GM21619 (cell line): ENCODE measurements around the gene UTP4.
A peak's percentile ranks its signal among the peaks of the same experiment; 100 is the strongest.

ENCODE experiments used
- ATAC-seq: cut with Tn5 transposase; IDR thresholded peaks from one replicate; pipeline ENCODE4 v1.9.1; 2021; ENCODE audit not compliant: unreplicated experiment

The UTP4 gene

DNA sequence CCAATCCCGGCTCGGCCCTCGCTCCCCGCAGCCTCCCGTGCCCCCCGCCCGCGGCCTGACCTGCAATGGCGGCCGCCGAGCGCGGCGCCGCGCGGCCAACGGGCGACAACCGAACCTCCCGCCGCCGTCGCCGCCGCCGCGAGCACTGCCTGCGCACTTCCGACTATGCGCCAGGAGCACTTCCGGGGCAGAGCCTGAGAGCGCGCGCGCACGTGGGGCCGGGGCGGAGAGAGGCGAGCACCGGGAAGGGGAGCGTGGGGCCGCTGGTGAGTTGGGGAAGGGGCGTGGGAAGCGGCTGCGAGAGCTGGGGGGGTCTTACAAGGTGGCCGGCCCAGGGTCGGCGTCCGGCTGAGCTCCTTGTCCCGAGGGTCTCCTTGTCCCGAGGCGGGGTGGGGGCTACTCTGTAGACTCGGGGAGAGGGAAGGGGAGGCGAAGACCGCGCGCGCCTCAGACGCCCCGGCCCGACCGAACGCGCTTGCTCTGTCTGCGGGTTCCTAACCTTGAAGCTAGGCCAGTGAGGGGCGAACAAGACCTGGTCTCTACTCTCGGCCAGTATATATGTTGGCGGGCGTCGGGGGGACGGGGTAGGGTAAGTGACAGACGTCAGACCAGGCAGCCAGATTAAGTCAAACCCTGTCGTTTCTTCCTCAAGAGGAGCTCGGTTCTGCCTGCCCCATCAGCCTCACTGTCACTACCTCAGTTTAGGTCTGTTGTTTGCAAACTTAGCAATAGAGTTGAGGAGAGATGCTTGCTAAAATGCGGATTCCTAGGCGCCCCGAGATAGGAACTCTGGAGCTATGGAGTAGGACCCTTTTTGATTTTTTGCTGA, at the start of gene UTP4, which contains the start of gene CHTF8:
UTP4 (plus strand) TSS at position 226 of the 829 bp plus-strand sequence. CDS start 811 bp downstream, outside the sequence.
CHTF8 (minus strand) TSS at position 165 of the 829 bp plus-strand sequence. CDS start 11,130 bp downstream, outside the sequence.
- peak; percentile 87 for ATAC-seq

GRCh38 chr16:69083306-69083941, 49.0 kb upstream of the UTP4 start:
- ATAC-seq, result no peak

DNA sequence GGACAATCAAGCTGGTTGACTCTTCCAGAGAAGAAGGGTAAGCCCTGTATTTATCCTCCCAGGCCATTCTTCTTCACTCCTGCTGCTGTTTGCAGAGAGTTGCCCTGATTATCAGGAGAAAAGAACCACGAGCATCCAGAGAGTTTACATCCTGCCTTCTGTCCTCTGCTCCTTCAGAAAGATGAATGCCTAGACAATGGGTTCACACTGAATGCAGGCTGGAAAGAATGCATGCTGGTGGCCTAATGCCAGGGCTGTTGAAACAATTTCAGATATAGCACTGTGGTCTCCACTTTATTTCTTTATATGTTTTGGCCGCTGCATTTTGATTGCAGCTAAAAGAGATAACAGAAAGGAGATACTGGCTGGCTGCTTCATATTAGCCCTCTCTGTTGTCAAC, 48.2 kb upstream of the UTP4 start:
- ATAC-seq, result no peak

- ATAC-seq, result no peak
These were observed 47.3 kb upstream of the UTP4 start for GRCh38 chr16:69085032-69085695.

GRCh38 chr16:69087161-69087581, 45.3 kb upstream of the UTP4 start:
- ATAC-seq, result no peak

- no peak for ATAC-seq
These were observed 43.8 kb upstream of the UTP4 start for GRCh38 chr16:69088684-69089083.

DNA sequence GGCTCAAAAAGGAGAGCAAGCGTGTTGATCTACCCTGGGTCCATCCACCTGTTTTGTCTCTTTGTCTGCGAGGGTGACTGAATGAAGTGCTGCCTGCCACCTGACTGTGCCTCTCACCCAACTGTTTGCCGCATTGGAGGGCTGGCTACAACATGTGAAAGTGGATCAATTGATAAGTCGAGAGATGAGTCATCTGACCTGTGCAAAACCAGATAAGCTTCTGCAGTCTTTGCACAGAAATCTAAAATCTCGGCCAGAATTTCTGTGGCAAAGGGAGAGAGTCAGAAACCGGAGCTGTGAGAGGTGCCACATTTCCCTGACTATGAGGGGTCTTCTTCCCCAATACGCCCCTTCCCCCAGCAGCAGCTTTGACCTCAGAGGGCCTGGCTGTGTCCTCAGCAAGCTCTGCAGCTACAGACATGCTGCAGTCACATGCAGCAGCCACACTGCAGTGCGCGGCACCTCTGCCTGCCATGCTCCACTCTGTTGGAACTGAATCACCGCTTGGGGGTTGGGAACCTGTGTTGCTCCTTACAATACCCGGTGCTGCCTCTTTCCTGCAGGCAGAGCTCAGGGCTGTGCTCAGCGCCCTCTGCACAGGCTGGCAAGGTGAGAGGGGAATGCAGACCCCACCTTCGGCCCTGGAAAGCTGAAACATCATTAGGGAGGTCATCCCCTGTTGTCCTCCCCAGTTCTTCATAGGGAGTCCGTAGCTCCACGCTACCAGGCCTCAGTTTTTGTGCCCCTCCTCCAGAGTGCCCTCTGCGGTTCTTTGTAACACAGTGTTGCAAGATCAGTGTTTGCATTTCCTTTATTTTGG, 43.1 kb upstream of the UTP4 start:
- ATAC-seq, result no peak

DNA sequence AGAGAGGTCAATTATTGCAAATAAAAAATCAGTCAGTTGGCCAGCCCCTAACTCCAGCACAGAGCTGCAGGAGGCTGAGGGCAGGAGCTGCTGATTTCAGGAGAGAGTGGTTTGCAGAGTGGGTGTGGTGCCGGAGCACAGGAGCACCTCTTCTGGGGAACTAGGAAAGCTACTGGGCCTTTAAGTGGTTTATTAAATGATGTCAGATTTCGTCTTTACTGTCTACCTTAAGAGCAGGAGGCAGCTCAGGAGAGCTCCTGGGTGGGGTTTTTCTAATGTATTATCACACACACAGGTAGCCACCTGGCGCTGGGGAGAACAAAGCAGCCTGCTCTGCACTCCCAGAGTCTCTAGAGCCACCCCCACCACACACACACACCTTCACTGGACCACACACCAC, 38.5 kb upstream of the UTP4 start:
- no peak for ATAC-seq

DNA sequence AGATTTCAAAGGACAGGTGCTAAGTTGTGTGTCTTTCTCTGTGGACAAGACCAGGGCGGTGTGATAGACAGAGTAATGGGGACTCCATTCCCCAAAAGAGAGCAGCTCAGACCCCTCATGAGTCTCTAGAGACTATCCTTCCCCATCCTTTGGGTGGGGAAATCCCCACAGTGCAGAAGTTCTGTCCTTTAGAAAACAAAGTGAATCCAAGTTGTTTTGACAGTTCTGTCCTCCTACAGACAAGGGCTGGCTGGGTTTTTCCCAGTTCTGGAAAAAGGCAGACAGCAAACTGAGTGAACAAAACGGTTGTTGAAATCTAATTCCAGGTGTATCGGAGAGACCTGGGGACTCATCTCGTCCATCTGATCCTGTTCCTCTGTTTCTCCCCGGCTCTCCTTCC, 37.9 kb upstream of the UTP4 start:
- ATAC-seq, result no peak

DNA sequence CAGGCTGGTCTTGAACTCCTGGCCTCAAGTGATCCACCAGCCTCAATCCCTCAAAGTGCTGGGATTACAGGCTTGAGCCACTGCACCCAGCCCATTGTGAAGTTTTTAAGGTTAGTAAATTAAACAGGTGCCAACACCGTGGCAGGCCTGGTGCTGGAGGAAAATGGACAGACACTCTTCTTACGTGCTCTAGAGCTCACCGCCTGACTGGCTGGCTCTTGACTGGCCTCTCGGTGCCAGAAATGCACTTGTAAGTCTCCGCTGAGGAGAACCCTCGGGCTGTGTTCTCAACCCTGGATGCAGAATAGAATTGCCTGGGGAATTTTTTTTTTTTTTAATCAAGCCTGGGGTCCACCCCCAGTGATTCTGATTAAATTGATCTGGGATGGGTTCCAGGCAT, 37.3 kb upstream of the UTP4 start:
- ATAC-seq, result no peak

GRCh38 chr16:69100071-69100691, 32.3 kb upstream of the UTP4 start:
- no peak for ATAC-seq

GRCh38 chr16:69105501-69106361, 26.7 kb upstream of the UTP4 start, which contains the start of gene HAS3:
Gene HAS3 (plus strand): TSS chr16:69105653. CDS start chr16:69109396, 3,743 bp downstream.
- no peak for ATAC-seq

DNA sequence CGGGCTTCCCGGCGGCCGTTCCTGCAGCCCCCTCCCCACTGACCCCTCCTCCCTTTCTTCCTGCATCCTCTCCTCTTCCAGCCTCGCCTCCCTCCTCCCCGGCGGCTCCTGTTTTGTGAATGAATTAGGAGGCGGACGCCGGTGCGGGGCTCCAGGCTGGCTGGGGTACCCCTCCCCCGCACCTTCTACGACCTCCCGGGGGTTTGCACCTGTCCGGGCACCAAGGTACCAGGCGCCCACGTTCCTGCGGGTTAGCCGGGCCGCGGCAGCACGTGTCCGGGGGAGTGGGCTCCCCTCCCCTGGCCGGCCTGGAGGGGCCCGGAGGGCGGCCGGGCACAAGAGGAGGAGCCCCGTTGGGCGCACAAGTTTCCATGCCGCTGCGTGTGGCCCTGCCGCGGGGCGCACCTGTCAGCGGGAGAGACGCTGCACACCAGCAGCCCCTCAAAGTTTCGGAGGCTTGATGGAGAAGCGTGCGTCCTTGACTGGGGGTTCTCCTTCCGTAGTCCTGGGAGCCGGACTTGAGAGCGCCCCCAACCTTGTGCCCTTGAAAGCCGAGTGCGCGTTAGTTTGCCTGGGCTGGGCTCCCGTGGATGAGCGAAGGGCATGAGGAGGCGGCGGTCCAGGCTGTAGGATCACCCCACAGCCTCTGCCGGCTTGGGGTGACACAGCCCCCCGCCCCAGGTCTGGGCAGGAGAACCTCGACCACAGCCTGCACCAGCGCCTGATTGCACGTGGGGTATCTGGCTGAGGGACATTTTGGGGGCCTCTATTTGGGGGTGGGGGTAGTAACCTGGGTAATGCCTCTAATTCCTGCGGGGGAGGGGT, 25.7 kb upstream of the UTP4 start:
- ATAC-seq, result no peak

- ATAC-seq, result no peak
These were observed 25.0 kb upstream of the UTP4 start for GRCh38 chr16:69107316-69107962.

GRCh38 chr16:69108064-69108904, 24.2 kb upstream of the UTP4 start:
- no peak for ATAC-seq

- ATAC-seq, result no peak
These were observed 23.6 kb upstream of the UTP4 start for GRCh38 chr16:69108905-69109252.
